Vagina (tissue), 2 donors: ENCODE measurements around the gene SCN4B.

ENCODE experiments used
- CTCF ChIP-seq, 3 experiments: fragments of 450-650 bp in 2 of 3; fragments of 200-600 bp in 1 of 3; sonication (generic) in 1 of 3; IDR thresholded peaks; one replicate each; pipeline ENCODE4 v1.5.1; 2017 to 2019; ENCODE audit warnings: antibody characterized with exemption in 3 of 3, mild to moderate bottlenecking in 2 of 3, moderate library complexity in 2 of 3
- POLR2AphosphoS5 ChIP-seq, 2 donors: sonication (generic); formaldehyde crosslinking; IDR thresholded peaks; one replicate each; pipeline ENCODE4 v1.9.0; 2017; ENCODE audit warnings: antibody characterized with exemption in 2 of 2, mild to moderate bottlenecking in 2 of 2, low read depth in 1 of 2; ENCODE audit not compliant: insufficient read depth in 1 of 2

DNA sequence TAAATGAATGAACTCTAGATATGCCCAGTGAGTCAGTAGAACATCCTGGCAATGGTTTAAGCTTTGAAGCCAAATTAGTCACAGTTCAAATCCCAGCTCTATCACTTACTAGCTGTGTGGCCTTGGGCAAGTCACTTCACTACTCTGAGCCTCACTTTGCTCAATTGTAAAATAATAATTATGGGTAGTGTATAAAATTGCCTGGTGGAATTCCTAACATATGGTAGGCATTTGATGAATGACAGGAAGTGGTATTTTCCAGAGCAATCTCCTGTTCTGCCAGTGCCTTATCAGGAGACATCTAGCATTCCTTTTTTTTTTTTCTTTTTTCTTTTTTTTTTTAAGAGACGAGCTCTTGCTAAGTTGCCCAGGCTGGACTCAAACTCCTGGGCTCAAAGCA is 13.0 kb downstream of the SCN4B start:
- no peak for TF ChIP-seq CTCF (IDR thresholded peaks at IDR 0.05)
- no peak for TF ChIP-seq POLR2AphosphoS5 (IDR thresholded peaks at IDR 0.05; ENCODE audit: insufficient read depth in 1 of 2, low read depth in 1 of 2)
